HepG2 (cell line): ENCODE data around the gene TMEM87B. TPM values are rescaled to one million over a fixed set of nuclear protein-coding genes. Genes with fewer than 3 reads are reported as not detected.

ENCODE experiments used
- ATAC-seq: fragments of 200-7000 bp; cut with Tn5 transposase; 3 replicates; pipeline ENCODE4 v1.9.1; 2020; ENCODE audit warnings: mild to moderate bottlenecking, moderate library complexity
- BruUV-seq: library from RNA; stranded (reverse); fragments of 400-500 nt; replicated peaks from 2 replicates; lab custom pipeline; 2021; lab: Mats Ljungman, UMichigan
- CTCF ChIA-PET: fragments of 300-600 bp; formaldehyde crosslinking; extraction: SDS; loops from one replicate; lab custom pipeline; 2021; ENCODE audit warnings: low total read pairs, inconsistent platforms, low intra/inter-chr PET ratio; lab: Yijun Ruan, JAX
- POLR2A ChIA-PET: fragments of 350-600 bp; sonication (Branson Sonifier 250); formaldehyde crosslinking; loops from one replicate; lab custom pipeline; 2020; ENCODE audit warnings: antibody characterized with exemption, inconsistent platforms; lab: Yijun Ruan, JAX
- DNase-seq: peaks from one replicate; pipeline ENCODE4 v3.0.0-alpha.2; 2015; ENCODE audit warnings: low spot score
- FAIRE-seq: peaks from 3 replicates; lab custom pipeline; 2011; peaks lifted over from hg19 to GRCh38; lab: Jason Lieb, UNC
- H2AFZ ChIP-seq: one replicate; pipeline ENCODE4 v1.6.1; 2011; ENCODE audit warnings: low read length, inconsistent platforms
- H3K27ac ChIP-seq: fragments of 300-600 bp; 3 replicates; pipeline ENCODE4 v1.8.0; 2011; ENCODE audit warnings: mixed run types, mild to moderate bottlenecking, mixed read lengths, low read length, inconsistent platforms; ENCODE audit not compliant: insufficient read depth; ENCODE audit errors: extremely low read length
- H3K27me3 ChIP-seq, 2 experiments: fragments of 200-600 bp in 1 of 2; 2 replicates in 1 of 2; 3 replicates in 1 of 2; pipeline versions ENCODE4 v1.6.0 to v1.8.0; 2011; ENCODE audit warnings: low read length in 2 of 2, mild to moderate bottlenecking in 2 of 2, moderate library complexity in 2 of 2, inconsistent platforms in 1 of 2; ENCODE audit not compliant: insufficient read depth in 2 of 2, control insufficient read depth in 1 of 2
- H3K36me3 ChIP-seq, 2 experiments: fragments of 200-600 bp in 1 of 2; replicated peaks in 1 of 2; 2 replicates in 1 of 2; 3 replicates in 1 of 2; pipeline versions ENCODE4 v1.5.1 to v1.8.0; 2011; ENCODE audit warnings: low read length in 2 of 2, inconsistent platforms in 1 of 2; ENCODE audit not compliant: insufficient read depth in 2 of 2, control insufficient read depth in 1 of 2
- H3K4me1 ChIP-seq: 2 replicates; pipeline ENCODE4 v1.5.1; 2012; ENCODE audit warnings: low read length, inconsistent platforms; ENCODE audit not compliant: insufficient read depth
- H3K4me2 ChIP-seq: 2 replicates; pipeline ENCODE4 v1.6.0; 2011; ENCODE audit warnings: low read depth, low read length, inconsistent platforms
- H3K4me3 ChIP-seq, 3 experiments: fragments of 200-600 bp in 1 of 3; sonication (generic), shearing (Covaris generic) in 1 of 3; replicated peaks in 1 of 3; 2 replicates each; pipeline ENCODE4 v1.5.1; 2011 to 2016; ENCODE audit warnings: low read length in 3 of 3, inconsistent platforms in 2 of 3, low read depth in 2 of 3, mild to moderate bottlenecking in 2 of 3, control low read depth in 1 of 3, mixed read lengths in 1 of 3; ENCODE audit not compliant: insufficient read depth in 1 of 3
- H3K79me2 ChIP-seq: one replicate; pipeline ENCODE4 v1.6.1; 2011; ENCODE audit warnings: low read length, inconsistent platforms; ENCODE audit not compliant: insufficient read depth
- H3K9ac ChIP-seq: 2 replicates; pipeline ENCODE4 v1.6.0; 2011; ENCODE audit warnings: mild to moderate bottlenecking, low read depth, low read length, inconsistent platforms; ENCODE audit not compliant: insufficient read depth
- H3K9me3 ChIP-seq: 2 replicates; pipeline ENCODE4 v1.5.1; 2012; ENCODE audit warnings: mild to moderate bottlenecking, low read length
- H4K20me1 ChIP-seq: 2 replicates; pipeline ENCODE4 v1.6.0; 2011; ENCODE audit warnings: inconsistent platforms, mild to moderate bottlenecking, low read length, moderate library complexity; ENCODE audit not compliant: insufficient read depth
- HNRNPL ChIP-seq: fragments of 200-400 bp; formaldehyde crosslinking; IDR thresholded peaks from 2 replicates; pipeline ENCODE4 v1.6.1; 2017; ENCODE audit warnings: mild to moderate bottlenecking, low read depth, low read length
- KLF9 ChIP-seq: IDR thresholded peaks from 2 replicates; pipeline ENCODE4 v1.6.1; 2016; ENCODE audit warnings: low read depth
- WGBS: methylation state at CpG from one replicate; pipeline ENCODE4 v1.1.6; 2017; ENCODE audit warnings: low lambda C conversion rate; 5-methylcytosine and 5-hydroxymethylcytosine counted together
- in situ Hi-C: cut with HindIII; loops from 2 replicates; pipeline ENCODE4 v1.10.0; 2017; ENCODE audit warnings: low pct_unique_long_range_greater_than_20kb; ENCODE audit not compliant: extremely low pct_ligation_motif_present
- intact Hi-C: fragments of 100-400 bp; cut with micrococcal nuclease; formaldehyde crosslinking; loops from one replicate; pipeline ENCODE4 v1.10.0; 2022; ENCODE audit not compliant: unreplicated experiment
- polyA plus RNA-seq, 8 experiments: library from polyadenylated mRNA; depleted of rRNA in 3 of 8; stranded (reverse) in 7 of 8; unstranded in 1 of 8; fragments of >200 nt; fragmentation: Illumina TruSeq in 4 of 8; extraction: Trizol in 4 of 8; gene quantifications; 2 replicates each; pipeline versions ENCODE4 v1.2.1 to v1.2.3, GENCODE V29; 2011 to 2016; ENCODE audit warnings: low read depth in 4 of 8, missing spikeins in 1 of 8, mixed read lengths in 1 of 8; ENCODE audit not compliant: insufficient read depth in 1 of 8
- total RNA-seq, 5 experiments: library from RNA; depleted of rRNA; stranded (reverse); fragments of >200 nt; fragmentation: Illumina TruSeq; extraction: Trizol; gene quantifications; 2 replicates each; pipeline ENCODE4 v1.2.3, GENCODE V29; 2016; ENCODE audit warnings: low read depth in 1 of 5
- TF ChIP-seq, protein P1 (sequence below): sonication (generic); formaldehyde crosslinking; IDR thresholded peaks from 2 replicates; pipeline ENCODE4 v1.9.0; 2021; ENCODE audit warnings: missing genetic modification reagents, mild to moderate bottlenecking, borderline replicate concordance
- TF ChIP-seq, protein P2 (sequence below): sonication (generic); formaldehyde crosslinking; IDR thresholded peaks from 2 replicates; pipeline ENCODE4 v1.4.0; 2020; ENCODE audit warnings: missing genetic modification reagents
- TF ChIP-seq, protein P3 (sequence below): sonication (generic); formaldehyde crosslinking; IDR thresholded peaks from 2 replicates; pipeline ENCODE4 v1.5.0; 2020; ENCODE audit warnings: mild to moderate bottlenecking, missing genetic modification reagents

Gene TMEM87B
- total and polyA plus RNA-seq, 2 of the 13 experiments (the other 11 are each of a cell fraction or from before 2014, with no cell fraction given), result 15.1 to 16.2 TPM

DNA sequence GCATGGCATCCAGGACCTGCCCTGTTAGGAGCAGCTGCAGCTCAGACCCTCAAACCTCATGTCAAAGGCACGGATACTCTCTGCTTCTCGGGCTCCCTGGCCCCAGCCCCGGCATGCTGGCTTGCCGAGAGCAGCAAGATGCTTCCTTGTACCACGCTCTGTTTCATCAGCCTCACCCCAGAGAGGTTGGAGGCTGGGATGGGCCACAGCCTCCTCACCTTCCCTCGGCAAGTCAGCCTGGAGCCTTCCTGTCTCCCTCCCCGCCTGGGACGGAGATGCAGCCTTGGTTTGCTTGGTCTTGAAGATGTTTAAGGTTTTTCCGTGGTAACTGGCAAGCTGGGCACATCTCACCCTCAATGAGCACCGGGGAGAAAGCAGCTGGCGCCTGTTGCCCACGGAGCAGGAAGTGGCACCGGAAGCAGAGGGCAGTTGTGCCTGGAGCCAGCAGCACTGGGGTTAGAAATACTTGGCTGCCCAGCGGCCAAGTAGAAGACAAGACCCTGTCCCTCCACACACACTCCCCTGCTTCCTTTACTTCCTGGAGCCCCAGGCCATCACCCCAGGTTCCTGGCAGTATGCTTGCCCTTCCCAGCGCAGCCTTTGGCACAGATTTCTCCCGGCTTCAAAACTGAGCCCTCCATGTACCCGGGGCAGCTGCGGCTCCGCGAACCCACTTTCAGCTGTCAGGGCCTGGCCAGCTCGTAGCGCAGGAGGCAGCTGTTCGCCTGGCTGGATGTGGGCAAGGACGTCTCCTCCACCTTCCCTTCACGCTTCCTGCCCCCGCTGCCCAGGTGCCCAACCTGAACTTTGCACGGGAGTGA, 100.5 kb downstream of the TMEM87B start:
- Histone ChIP-seq H3K9ac (no peak overlapping the region), H2AFZ (no peak overlapping the region), H3K27me3 (no peaks in the 10 kb centered on the region), H3K36me3 (no peaks in the 10 kb centered on the region), H3K4me2 (no peak overlapping the region), H3K4me1 (peaks cover 11% of the 10 kb centered on the region), H3K9me3 (no peaks in the 10 kb centered on the region), H3K79me2 (no peaks in the 10 kb centered on the region), H3K27ac (no peak overlapping the region), H3K4me3 (no peak overlapping the region), H4K20me1 (no peaks in the 10 kb centered on the region)
- DNase-seq (no peak), ATAC-seq (peak; percentile 15; the same call in 2 of the 3 replicates), FAIRE-seq (no peak)
- intact Hi-C loops (no loop called here), in situ Hi-C loops (no loop called here)
- ChIA-PET CTCF (no interaction called here), POLR2A (no interaction called here)
- WGBS, result 86% methylated on average over 27 of the region's 27 CpGs
- TF ChIP-seq, protein P1, sequence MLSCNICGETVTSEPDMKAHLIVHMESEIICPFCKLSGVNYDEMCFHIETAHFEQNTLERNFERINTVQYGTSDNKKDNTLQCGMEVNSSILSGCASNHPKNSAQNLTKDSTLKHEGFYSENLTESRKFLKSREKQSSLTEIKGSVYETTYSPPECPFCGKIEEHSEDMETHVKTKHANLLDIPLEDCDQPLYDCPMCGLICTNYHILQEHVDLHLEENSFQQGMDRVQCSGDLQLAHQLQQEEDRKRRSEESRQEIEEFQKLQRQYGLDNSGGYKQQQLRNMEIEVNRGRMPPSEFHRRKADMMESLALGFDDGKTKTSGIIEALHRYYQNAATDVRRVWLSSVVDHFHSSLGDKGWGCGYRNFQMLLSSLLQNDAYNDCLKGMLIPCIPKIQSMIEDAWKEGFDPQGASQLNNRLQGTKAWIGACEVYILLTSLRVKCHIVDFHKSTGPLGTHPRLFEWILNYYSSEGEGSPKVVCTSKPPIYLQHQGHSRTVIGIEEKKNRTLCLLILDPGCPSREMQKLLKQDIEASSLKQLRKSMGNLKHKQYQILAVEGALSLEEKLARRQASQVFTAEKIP, result no peak
- peak; percentile 78; the same call in 1 of the 2 replicates for TF ChIP-seq HNRNPL
- TF ChIP-seq, protein P2, sequence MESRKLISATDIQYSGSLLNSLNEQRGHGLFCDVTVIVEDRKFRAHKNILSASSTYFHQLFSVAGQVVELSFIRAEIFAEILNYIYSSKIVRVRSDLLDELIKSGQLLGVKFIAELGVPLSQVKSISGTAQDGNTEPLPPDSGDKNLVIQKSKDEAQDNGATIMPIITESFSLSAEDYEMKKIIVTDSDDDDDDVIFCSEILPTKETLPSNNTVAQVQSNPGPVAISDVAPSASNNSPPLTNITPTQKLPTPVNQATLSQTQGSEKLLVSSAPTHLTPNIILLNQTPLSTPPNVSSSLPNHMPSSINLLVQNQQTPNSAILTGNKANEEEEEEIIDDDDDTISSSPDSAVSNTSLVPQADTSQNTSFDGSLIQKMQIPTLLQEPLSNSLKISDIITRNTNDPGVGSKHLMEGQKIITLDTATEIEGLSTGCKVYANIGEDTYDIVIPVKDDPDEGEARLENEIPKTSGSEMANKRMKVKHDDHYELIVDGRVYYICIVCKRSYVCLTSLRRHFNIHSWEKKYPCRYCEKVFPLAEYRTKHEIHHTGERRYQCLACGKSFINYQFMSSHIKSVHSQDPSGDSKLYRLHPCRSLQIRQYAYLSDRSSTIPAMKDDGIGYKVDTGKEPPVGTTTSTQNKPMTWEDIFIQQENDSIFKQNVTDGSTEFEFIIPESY (CRISPR knock-in tag), result peak; percentile 15; the same call in 1 of the 2 replicates
- no peak for TF ChIP-seq KLF9 (CRISPR knock-in tag)
- TF ChIP-seq, protein P3, sequence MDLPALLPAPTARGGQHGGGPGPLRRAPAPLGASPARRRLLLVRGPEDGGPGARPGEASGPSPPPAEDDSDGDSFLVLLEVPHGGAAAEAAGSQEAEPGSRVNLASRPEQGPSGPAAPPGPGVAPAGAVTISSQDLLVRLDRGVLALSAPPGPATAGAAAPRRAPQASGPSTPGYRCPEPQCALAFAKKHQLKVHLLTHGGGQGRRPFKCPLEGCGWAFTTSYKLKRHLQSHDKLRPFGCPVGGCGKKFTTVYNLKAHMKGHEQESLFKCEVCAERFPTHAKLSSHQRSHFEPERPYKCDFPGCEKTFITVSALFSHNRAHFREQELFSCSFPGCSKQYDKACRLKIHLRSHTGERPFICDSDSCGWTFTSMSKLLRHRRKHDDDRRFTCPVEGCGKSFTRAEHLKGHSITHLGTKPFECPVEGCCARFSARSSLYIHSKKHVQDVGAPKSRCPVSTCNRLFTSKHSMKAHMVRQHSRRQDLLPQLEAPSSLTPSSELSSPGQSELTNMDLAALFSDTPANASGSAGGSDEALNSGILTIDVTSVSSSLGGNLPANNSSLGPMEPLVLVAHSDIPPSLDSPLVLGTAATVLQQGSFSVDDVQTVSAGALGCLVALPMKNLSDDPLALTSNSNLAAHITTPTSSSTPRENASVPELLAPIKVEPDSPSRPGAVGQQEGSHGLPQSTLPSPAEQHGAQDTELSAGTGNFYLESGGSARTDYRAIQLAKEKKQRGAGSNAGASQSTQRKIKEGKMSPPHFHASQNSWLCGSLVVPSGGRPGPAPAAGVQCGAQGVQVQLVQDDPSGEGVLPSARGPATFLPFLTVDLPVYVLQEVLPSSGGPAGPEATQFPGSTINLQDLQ (CRISPR knock-in tag), result no peak
- BruUV-seq, result no TSS peak
